ENCODE measurements around the gene ZMYND8.

The ZMYND8 gene

GRCh38 chr20:47174456-47175243 is 181.8 kb downstream of the ZMYND8 start:
- DNase-seq (ENCODE audit: low read depth), result no peak

- DNase-seq (ENCODE audit: low read depth), result no peak
These were observed 182.8 kb downstream of the ZMYND8 start for GRCh38 chr20:47173596-47174216.

GRCh38 chr20:47172579-47172978 is 183.9 kb downstream of the ZMYND8 start:
- DNase-seq (ENCODE audit: low read depth), result no peak

- no peak for DNase-seq (ENCODE audit: low read depth)
These were observed 188.7 kb downstream of the ZMYND8 start for GRCh38 chr20:47167846-47168245.

- no peak for DNase-seq (ENCODE audit: low read depth)
These were observed 191.1 kb downstream of the ZMYND8 start for GRCh38 chr20:47165376-47165865.

- DNase-seq (ENCODE audit: low read depth), result no peak
These were observed 192.4 kb downstream of the ZMYND8 start for GRCh38 chr20:47164140-47164539.

GRCh38 chr20:47161411-47161810 is 195.1 kb downstream of the ZMYND8 start:
- no peak for DNase-seq (ENCODE audit: low read depth)

- DNase-seq (ENCODE audit: low read depth), result no peak
These were observed 195.5 kb downstream of the ZMYND8 start for GRCh38 chr20:47160992-47161391.

GRCh38 chr20:47160240-47160639 is 196.3 kb downstream of the ZMYND8 start:
- DNase-seq (ENCODE audit: low read depth), result no peak

Data from CMK (cell line).